GM18868 (cell line): ENCODE results near the gene VGLL3.
A peak's percentile ranks its signal among the peaks of the same experiment; 100 is the strongest.
"Not testable (repeated sequence)": the region's sequence is repeated elsewhere in the genome, so short reads cannot be mapped to it uniquely, and the experiment has no call there.

Experiments used
- ATAC-seq: cut with Tn5 transposase; IDR thresholded peaks from one replicate; pipeline ENCODE4 v1.9.1; 2021; ENCODE audit warnings: mild to moderate bottlenecking, moderate library complexity; ENCODE audit not compliant: unreplicated experiment

The VGLL3 gene, protein sequence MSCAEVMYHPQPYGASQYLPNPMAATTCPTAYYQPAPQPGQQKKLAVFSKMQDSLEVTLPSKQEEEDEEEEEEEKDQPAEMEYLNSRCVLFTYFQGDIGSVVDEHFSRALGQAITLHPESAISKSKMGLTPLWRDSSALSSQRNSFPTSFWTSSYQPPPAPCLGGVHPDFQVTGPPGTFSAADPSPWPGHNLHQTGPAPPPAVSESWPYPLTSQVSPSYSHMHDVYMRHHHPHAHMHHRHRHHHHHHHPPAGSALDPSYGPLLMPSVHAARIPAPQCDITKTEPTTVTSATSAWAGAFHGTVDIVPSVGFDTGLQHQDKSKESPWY

DNA sequence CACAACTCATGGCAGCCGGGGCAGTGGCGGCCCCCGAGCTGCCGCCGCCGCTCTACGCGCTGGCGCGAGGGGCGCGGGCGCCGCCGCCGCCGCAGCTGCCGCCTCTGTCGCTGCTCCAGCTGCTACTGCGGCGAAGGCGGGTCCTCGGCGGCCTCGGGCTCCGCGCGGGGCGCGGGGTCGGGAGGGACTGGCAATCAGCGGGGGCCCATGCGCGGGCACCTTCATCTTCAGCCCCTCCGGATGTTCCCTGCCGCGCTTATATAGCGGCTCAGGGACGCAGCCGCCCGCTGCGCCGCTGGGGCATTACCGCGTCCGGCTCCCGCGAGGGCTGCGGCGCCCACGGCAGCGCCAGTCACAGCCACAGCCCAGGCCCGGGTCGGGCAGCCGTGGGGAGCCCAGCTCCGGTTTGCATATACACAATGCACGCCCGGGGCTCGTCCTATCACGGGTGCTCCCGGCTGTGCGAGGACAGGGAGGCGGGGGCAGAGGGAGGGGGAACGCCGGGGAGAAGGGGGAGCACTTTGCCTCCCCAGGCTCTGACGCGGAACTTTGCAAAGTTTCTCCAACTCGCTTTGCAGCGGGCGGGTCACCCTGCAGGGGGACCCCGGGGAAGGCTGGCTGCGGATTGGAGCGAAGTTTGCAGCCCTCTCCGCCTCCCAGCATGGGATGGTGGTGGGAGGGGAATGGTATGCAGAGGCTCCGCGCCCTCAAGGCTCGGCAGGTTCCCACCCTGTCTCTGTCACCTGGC lies at the start of gene VGLL3:
VGLL3 (minus strand) TSS at position 416 of the 748 bp plus-strand sequence; CDS start at position 10, 406 bp downstream.
- peak; percentile 66 for ATAC-seq

GRCh38 chr3:87037652-87038051 lies 46.7 kb upstream of the VGLL3 start:
- ATAC-seq = no peak

DNA sequence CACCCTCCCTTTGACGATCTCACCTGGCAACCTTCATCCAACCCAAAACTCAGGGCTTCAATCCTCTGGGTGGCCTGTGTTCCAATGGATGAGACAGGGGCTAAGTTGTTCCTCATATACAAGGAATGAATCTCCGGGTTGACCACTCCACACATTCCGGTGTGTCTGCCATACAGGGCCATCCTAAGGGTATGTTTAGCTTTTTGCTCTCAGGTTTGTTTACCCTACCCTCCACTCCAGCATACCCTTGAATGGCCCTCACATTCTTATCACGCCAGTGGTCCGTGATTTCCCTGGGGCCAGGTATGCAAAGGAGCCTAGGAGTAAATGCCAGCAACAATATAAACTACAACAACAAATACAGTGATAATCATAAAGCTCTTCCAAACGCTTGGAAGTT lies 45.7 kb upstream of the VGLL3 start:
- ATAC-seq = no peak

GRCh38 chr3:87035339-87035738 lies 44.4 kb upstream of the VGLL3 start:
- no peak for ATAC-seq

DNA sequence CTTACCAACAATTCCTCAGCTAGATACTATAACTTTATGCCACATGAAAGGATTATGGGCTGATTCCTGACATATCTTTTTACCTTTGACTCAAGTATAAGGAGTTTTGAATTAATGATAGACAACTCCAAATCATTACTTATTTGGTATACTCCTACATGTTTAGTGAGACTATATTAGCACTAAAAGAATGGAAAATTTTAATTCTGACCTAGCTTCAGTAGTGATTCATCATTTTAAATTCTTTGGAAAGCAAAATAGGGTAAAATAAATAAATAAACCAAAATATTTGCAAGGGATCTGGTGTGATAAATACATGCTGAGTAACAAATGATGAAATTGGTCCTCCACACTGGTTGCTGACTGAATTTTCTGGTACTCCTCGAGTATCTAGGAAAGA lies 42.3 kb upstream of the VGLL3 start:
- no peak for ATAC-seq

GRCh38 chr3:87025661-87026645 lies 35.0 kb upstream of the VGLL3 start:
- no peak for ATAC-seq

- not testable (repeated sequence) for ATAC-seq
Observed at GRCh38 chr3:87017370-87017769, 26.4 kb upstream of the VGLL3 start.

- ATAC-seq = no peak
Observed at GRCh38 chr3:87009271-87009670, 18.3 kb upstream of the VGLL3 start.

- ATAC-seq = no peak
Observed at GRCh38 chr3:87006844-87007439, 16.0 kb upstream of the VGLL3 start.

DNA sequence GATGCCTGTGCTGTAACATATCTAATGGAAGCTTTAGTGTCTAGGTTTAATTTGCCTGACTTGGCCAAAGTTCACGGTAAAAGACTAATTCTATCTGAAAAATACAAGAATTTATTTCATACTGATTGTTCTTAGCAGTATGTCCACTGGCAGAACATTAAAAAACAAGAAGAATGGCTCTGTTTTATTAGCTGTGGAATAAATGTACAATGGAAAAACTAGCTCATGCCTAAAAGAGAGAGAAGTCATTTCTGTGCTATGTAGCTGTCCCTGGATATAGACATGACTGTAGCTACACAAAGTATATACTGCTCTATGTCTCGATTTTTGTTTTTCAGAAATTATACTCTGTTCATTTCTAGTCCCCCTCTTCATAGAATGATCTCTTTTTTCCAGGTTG lies 13.9 kb upstream of the VGLL3 start:
- no peak for ATAC-seq

DNA sequence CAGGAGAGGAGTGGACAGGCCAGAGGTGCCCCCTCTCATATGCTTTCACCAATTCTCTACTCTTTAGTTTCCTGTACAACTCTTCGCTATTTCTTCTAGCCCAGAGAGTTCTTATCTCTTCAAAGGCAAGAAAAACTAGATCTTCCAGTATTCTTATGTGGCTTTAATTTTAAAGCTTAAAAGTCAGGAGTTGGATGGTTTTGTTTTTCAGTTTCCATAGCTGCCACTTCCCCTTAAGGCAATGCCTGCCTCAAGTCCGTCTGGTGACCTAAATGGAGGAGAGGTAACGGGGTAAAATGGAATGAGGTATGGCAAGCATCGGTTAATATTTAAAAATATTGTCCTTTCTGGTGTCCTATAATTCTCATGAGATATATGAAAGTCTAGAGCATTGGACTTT lies 11.4 kb upstream of the VGLL3 start:
- no peak for ATAC-seq

- no peak for ATAC-seq
Observed at GRCh38 chr3:87001473-87002098, 10.6 kb upstream of the VGLL3 start.

DNA sequence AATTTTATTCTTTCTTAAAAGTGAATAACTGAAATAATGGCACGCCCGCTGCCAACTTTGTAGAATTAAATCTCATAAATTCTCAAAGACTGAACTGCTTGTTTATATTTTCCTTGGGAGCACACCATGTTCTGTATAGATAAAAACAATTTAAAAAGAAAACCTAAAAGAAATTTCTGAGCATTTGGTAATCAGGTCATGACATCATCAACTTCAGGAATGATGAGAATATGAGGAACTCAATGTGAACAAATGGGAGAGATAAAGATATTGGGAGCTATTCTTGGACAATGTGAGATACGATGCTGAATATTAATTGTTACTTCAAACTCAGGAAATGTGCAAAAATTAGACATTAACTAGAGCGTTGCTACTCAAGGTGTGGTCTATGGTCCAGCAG lies 10.0 kb upstream of the VGLL3 start:
- ATAC-seq = no peak

- ATAC-seq = no peak
Observed at GRCh38 chr3:86998569-86998968, 7.6 kb upstream of the VGLL3 start.

GRCh38 chr3:86996261-86996955 lies 5.5 kb upstream of the VGLL3 start:
- no peak for ATAC-seq

GRCh38 chr3:86995537-86995936 lies 4.6 kb upstream of the VGLL3 start:
- ATAC-seq = no peak

DNA sequence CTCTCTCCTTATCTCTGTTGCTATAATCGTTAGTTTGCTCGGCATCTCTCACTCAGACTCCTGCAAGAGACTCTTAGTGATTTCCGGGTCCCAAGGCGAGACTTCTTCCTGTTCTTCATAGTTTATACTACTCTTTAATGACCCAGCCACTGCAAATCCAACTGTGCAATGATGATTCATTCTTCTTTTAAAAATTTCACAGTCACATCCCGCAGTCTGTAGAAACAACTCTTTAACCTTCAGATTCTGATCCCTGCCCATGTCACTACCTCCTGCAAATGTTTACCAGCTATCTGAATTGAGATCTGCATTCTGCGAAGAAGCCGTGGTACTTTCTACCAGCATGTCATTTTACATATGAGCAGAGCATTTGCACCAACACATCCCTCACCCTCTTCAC lies 2.8 kb upstream of the VGLL3 start:
- no peak for ATAC-seq

- ATAC-seq = no peak
Observed at GRCh38 chr3:86991840-86992435, 989 bp upstream of the VGLL3 start.

DNA sequence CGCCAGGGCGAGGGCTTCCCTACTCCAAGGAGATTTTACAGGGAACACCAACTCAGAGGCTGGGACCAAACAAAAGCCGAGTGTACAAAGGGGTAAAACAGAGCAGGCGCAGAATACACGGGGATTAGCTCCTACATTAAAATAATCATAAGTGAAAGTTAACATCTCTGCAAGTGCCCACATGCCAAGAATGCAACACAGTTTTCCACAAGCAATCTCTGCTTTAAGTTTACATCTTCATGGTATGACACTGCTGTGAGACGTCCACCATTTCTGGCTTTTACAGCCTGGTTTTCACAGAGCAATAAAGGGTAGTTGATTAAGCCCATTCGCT lies 500 bp upstream of the VGLL3 start:
- no peak for ATAC-seq
